ENCODE measurements around the gene MPZL2. TPM values are rescaled to one million over a fixed set of nuclear protein-coding genes. Genes with fewer than 3 reads are reported as not detected.

MPZL2 gene
- polyA plus RNA-seq, 3 donors: 8.0 to 18.6 (median 14.2) TPM

DNA sequence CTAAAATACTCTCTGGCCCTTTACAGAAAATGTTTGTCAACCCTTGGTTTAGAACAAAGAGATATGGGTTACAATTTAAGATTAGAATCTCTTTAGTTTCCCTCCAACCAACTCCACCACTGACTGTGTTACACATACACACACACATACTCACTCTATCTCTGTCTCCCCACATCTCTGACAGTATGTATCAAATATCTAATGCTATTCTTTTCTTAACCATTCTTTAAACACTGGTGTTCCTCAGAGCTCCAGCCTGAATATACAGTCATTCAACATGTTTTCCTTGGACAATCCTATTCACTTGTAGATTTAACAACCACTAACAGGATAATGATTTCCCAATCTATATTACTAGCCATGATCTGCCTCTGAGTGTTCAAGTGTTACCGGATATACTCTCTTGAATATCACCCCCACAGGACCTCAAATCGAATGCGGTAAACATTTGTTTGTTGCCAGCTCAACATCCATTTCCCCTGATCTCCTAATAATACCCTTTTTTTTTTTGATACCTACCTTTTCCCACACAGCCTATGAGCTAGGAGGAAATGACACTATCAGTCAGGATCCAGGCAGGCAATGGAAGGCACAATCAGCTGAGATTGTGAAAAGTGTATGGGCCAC, 18.0 kb downstream of the MPZL2 start:
- peak overlapping the region in 3 of 7 donors; percentile 7 to 72 (median 61) for H3K27ac Mint-ChIP-seq
- H3K4me3 Mint-ChIP-seq: no peak overlapping the region
- Histone ChIP-seq H3K79me2 (ENCODE audit: insufficient read depth, low read length) (peaks cover 32% of the 10 kb centered on the region), H3K9ac (ENCODE audit: insufficient read depth, low read length, poor library complexity, severe bottlenecking) (no peak overlapping the region), H2AFZ (ENCODE audit: insufficient read depth, low read depth, low read length, poor library complexity, severe bottlenecking) (no peak overlapping the region), H3K36me3 (replicated peaks in 1 of 2; ENCODE audit: control insufficient read depth in 1 of 2, insufficient read depth in 2 of 2, low read length in 2 of 2) (no peaks in the 10 kb centered on the region), H3K4me3 (replicated peaks in 1 of 3; ENCODE audit: low read depth in 2 of 3, low read length in 3 of 3) (no peak overlapping the region), H3K27me3 (ENCODE audit: control insufficient read depth in 2 of 2, insufficient read depth in 2 of 2, low read length in 2 of 2) (no peaks in the 10 kb centered on the region), H3K4me1 (ENCODE audit: control insufficient read depth in 1 of 2, insufficient read depth in 2 of 2, low read length in 2 of 2) (peaks cover 36 to 51% of the 10 kb centered on the region in 2 donors), H3K4me2 (replicated peaks; ENCODE audit: extremely low read depth, low read length, poor library complexity, severe bottlenecking) (no peak overlapping the region), H3K27ac (ENCODE audit: low read depth in 1 of 2, low read length in 2 of 2) (no peak overlapping the region), H4K20me1 (ENCODE audit: insufficient read depth, low read length) (no peaks in the 10 kb centered on the region), H3K9me3 (replicated peaks in 1 of 2; ENCODE audit: control insufficient read depth in 1 of 2, insufficient read depth in 1 of 2, low read length in 2 of 2) (no peaks in the 10 kb centered on the region)
- H3K27me3 Mint-ChIP-seq (ENCODE audit: low read depth in 3 of 3): peaks cover 0 to 9% (median 0%) of the 10 kb centered on the region in 3 donors
- 100% methylated on average over 1 of the region's 3 CpGs for WGBS (ENCODE audit: insufficient coverage)
- H3K4me1 Mint-ChIP-seq: peaks cover 63% of the 10 kb centered on the region
- DNase-seq: no peak
- peaks cover 0 to 2% (median 0%) of the 10 kb centered on the region in 7 donors for H3K9me3 Mint-ChIP-seq
- peaks cover 15 to 17% of the 10 kb centered on the region in 2 donors for H3K36me3 Mint-ChIP-seq
- TF ChIP-seq, protein P1, sequence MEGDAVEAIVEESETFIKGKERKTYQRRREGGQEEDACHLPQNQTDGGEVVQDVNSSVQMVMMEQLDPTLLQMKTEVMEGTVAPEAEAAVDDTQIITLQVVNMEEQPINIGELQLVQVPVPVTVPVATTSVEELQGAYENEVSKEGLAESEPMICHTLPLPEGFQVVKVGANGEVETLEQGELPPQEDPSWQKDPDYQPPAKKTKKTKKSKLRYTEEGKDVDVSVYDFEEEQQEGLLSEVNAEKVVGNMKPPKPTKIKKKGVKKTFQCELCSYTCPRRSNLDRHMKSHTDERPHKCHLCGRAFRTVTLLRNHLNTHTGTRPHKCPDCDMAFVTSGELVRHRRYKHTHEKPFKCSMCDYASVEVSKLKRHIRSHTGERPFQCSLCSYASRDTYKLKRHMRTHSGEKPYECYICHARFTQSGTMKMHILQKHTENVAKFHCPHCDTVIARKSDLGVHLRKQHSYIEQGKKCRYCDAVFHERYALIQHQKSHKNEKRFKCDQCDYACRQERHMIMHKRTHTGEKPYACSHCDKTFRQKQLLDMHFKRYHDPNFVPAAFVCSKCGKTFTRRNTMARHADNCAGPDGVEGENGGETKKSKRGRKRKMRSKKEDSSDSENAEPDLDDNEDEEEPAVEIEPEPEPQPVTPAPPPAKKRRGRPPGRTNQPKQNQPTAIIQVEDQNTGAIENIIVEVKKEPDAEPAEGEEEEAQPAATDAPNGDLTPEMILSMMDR (IDR thresholded peaks at IDR 0.05): no peak
- intact Hi-C loops (cut with micrococcal nuclease): no loop called here

DNA sequence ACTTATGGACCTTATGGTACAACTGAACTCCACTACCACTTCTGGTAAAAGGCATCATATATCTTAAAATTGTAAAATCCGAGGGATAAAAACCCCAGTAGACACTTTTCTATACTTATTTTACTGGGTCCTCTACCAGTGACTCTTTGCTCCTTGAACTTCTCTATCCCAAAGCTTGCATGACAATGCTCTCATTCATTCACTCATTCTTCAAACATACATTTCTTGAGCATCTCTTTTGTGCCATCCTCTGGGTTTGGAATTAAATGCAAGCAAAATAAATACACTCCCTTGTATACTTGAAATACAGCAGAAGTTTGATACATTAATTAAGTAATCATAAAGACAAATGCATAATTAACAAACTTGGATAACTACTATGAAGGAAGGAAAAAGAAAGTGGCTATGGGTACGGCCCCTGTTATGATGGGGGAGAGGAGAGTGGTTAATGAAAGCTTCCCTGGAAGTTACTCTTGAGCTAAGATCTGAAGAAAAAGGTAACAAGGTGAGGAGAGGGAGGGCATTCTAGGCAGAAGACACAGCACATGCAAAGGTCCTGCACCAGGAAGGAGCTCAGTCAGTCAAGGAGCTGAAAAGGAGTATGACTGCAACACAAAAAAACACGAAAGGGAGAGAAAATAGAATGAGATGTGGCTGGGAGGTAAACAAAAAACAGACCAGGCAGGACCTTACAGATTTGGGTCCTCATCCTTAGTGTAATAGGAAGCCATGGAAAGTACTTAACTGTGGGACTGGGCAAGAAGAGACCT, 19.9 kb downstream of the MPZL2 start:
- TF ChIP-seq, protein P1 (IDR thresholded peaks at IDR 0.05): no peak
- no peak overlapping the region for H2AFZ ChIP-seq (ENCODE audit: insufficient read depth, low read depth, low read length, poor library complexity, severe bottlenecking)
- H3K9ac ChIP-seq (ENCODE audit: insufficient read depth, low read length, poor library complexity, severe bottlenecking): no peak overlapping the region
- H3K36me3 Mint-ChIP-seq: peaks cover 15 to 17% of the 10 kb centered on the region in 2 donors
- 84% methylated on average over 3 of the region's 3 CpGs for WGBS (ENCODE audit: insufficient coverage)
- no peak overlapping the region for H3K27ac ChIP-seq (ENCODE audit: low read depth in 1 of 2, low read length in 2 of 2)
- peak overlapping the region in 5 of 7 donors; percentile 9 to 66 (median 22) for H3K27ac Mint-ChIP-seq
- H3K27me3 ChIP-seq (ENCODE audit: control insufficient read depth in 2 of 2, insufficient read depth in 2 of 2, low read length in 2 of 2): no peaks in the 10 kb centered on the region
- no peak overlapping the region for H3K4me2 ChIP-seq (replicated peaks; ENCODE audit: extremely low read depth, low read length, poor library complexity, severe bottlenecking)
- peak in 1 of 3 donors; percentile 27 for DNase-seq
- no peaks in the 10 kb centered on the region for H3K9me3 ChIP-seq (replicated peaks in 1 of 2; ENCODE audit: control insufficient read depth in 1 of 2, insufficient read depth in 1 of 2, low read length in 2 of 2)
- H4K20me1 ChIP-seq (ENCODE audit: insufficient read depth, low read length): no peaks in the 10 kb centered on the region
- H3K79me2 ChIP-seq (ENCODE audit: insufficient read depth, low read length): peaks cover 23% of the 10 kb centered on the region
- H3K9me3 Mint-ChIP-seq: peaks cover 0 to 2% (median 0%) of the 10 kb centered on the region in 7 donors
- H3K4me3 ChIP-seq (replicated peaks in 1 of 3; ENCODE audit: low read depth in 2 of 3, low read length in 3 of 3): no peak overlapping the region
- H3K27me3 Mint-ChIP-seq (ENCODE audit: low read depth in 3 of 3): peaks cover 0 to 11% (median 0%) of the 10 kb centered on the region in 3 donors
- no peak overlapping the region for H3K4me3 Mint-ChIP-seq
- peaks cover 49 to 59% of the 10 kb centered on the region in 2 donors for H3K4me1 ChIP-seq (ENCODE audit: control insufficient read depth in 1 of 2, insufficient read depth in 2 of 2, low read length in 2 of 2)
- intact Hi-C loops (cut with micrococcal nuclease): no loop called here
- H3K4me1 Mint-ChIP-seq: peaks cover 74% of the 10 kb centered on the region
- H3K36me3 ChIP-seq (replicated peaks in 1 of 2; ENCODE audit: control insufficient read depth in 1 of 2, insufficient read depth in 2 of 2, low read length in 2 of 2): no peaks in the 10 kb centered on the region
